ENCODE data around the gene NUDCD2.
"Not testable (repeated sequence)": the region's sequence is repeated elsewhere in the genome, so short reads cannot be mapped to it uniquely, and the experiment has no call there.

GRCh38 chr5:163415673-163416072 lies 44.2 kb downstream of the NUDCD2 start:
- TF ChIP-seq EZH2 (IDR thresholded peaks at IDR 0.05; ENCODE audit: borderline replicate concordance, low read depth, low read length, severe bottlenecking); MYC (IDR thresholded peaks at IDR 0.05; ENCODE audit: low read depth, low read length): not testable (repeated sequence)
- TF ChIP-seq, protein P1, sequence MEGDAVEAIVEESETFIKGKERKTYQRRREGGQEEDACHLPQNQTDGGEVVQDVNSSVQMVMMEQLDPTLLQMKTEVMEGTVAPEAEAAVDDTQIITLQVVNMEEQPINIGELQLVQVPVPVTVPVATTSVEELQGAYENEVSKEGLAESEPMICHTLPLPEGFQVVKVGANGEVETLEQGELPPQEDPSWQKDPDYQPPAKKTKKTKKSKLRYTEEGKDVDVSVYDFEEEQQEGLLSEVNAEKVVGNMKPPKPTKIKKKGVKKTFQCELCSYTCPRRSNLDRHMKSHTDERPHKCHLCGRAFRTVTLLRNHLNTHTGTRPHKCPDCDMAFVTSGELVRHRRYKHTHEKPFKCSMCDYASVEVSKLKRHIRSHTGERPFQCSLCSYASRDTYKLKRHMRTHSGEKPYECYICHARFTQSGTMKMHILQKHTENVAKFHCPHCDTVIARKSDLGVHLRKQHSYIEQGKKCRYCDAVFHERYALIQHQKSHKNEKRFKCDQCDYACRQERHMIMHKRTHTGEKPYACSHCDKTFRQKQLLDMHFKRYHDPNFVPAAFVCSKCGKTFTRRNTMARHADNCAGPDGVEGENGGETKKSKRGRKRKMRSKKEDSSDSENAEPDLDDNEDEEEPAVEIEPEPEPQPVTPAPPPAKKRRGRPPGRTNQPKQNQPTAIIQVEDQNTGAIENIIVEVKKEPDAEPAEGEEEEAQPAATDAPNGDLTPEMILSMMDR (IDR thresholded peaks at IDR 0.05; ENCODE audit: extremely low read depth in 1 of 2, insufficient read depth in 1 of 2, low read depth in 1 of 2, low read length in 2 of 2), result not testable (repeated sequence)

All from endothelial cell of umbilical vein (primary cell).